GM10248 (cell line): ENCODE results near the gene LAMA2.

Experiments used
- CTCF ChIA-PET: fragments of 300-600 bp; sonication (Branson Sonifier 250); formaldehyde crosslinking; extraction: SDS; loops from one replicate; lab custom pipeline; 2021; ENCODE audit warnings: antibody characterized with exemption; lab: Yijun Ruan, JAX
- POLR2A ChIA-PET: fragments of 350-650 bp; sonication (Branson Sonifier 250); formaldehyde crosslinking; extraction: SDS; loops from one replicate; lab custom pipeline; 2020; ENCODE audit warnings: antibody characterized with exemption; lab: Yijun Ruan, JAX
- DNase-seq: peaks from one replicate; pipeline ENCODE4 v3.0.0; 2012; ENCODE audit errors: extremely low spot score
- CTCF ChIP-seq: IDR thresholded peaks from 2 replicates; pipeline ENCODE4 v1.5.1; 2012; ENCODE audit warnings: mild to moderate bottlenecking, low read depth; ENCODE audit errors: extremely low read depth, missing control alignments, control extremely low read depth

The LAMA2 gene

GRCh38 chr6:129287231-129288177 lies 404.6 kb downstream of the LAMA2 start:
- CTCF ChIA-PET: interaction anchor here (1.3 kb wide), 1 partner anchor 10 kb away, joined by 3 read pairs; no protein-coding TSS in a partner anchor
- POLR2A ChIA-PET: no interaction called here
- DNase-seq: no peak
- TF ChIP-seq CTCF: no peak

DNA sequence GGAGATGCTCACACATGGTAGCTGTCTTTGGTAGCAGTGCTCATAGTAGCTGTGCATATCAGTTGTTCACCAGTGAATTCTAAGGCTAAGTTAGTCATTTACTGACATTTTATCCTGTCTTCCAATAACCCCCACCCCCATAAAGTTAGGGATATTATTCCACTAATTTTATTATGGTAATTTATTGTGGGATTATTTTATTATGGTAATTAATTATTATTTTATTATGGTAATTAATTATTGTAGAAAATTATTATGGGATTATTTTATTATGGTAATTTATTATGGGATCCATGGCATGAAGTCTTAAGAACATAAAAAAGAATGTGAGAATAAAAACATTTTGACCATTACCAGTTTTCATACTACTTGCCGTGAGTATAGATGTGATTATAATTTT lies 406.5 kb downstream of the LAMA2 start:
- POLR2A ChIA-PET: no interaction called here
- CTCF ChIA-PET: interaction anchor here (0.8 to 1.0 kb wide), 2 partner anchors 22 to 37 kb away, joined by 3 read pairs; no protein-coding TSS in a partner anchor
- no peak for DNase-seq
- TF ChIP-seq CTCF: no peak

- no peak for DNase-seq
- ChIA-PET POLR2A (interaction anchor here (0.7 kb wide), 1 partner anchor 37 kb away, joined by 3 read pairs; no protein-coding TSS in a partner anchor), CTCF (no interaction called here)
- no peak for TF ChIP-seq CTCF
These were observed 409.9 kb downstream of the LAMA2 start for GRCh38 chr6:129292836-129293235.

DNA sequence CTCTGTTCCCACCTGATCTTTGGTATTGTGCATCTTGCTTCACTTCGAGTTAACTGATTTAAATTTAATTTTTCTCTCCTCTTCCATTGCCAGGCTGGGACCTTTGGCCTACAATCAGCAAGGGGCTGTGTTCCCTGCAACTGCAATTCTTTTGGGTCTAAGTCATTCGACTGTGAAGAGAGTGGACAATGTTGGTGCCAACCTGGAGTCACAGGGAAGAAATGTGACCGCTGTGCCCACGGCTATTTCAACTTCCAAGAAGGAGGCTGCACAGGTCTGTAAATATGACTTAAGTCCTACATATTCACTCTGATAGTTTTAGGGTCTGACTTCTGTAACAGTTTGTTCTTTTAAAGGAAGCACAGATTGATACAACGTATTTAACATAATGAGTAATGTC lies 414.7 kb downstream of the LAMA2 start:
- ChIA-PET CTCF (interaction anchor here (0.7 kb wide), 1 partner anchor 1461 kb away, joined by 3 read pairs; no protein-coding TSS in a partner anchor), POLR2A (no interaction called here)

DNA sequence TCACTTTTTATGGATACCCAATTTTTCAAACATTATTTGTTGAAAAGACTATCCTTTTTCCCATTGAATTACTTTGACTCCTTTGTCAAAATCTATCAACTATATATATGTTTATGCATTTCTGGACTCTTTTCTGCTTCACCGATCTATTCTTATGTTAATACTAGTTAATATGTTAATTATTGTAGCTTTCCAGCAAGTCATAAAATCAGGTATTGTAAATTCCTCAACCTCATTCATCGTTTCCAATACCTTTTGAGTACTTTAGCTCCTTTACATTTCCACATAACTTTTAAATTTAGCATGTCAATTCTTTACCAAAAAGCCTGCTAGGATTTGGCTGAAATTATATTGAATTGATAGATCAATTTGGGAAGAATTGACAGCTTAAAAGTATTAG lies 419.7 kb downstream of the LAMA2 start:
- no peak for DNase-seq
- POLR2A ChIA-PET: no interaction called here
- no peak for TF ChIP-seq CTCF
- CTCF ChIA-PET: interaction anchor here (0.8 to 1.5 kb wide), 3 partner anchors 9 to 12 kb away, joined by 3 to 4 read pairs (median 4); no protein-coding TSS in a partner anchor

More for the DNA sequence above, 414.7 kb downstream of the LAMA2 start:
- no peak for DNase-seq
- TF ChIP-seq CTCF: no peak

DNA sequence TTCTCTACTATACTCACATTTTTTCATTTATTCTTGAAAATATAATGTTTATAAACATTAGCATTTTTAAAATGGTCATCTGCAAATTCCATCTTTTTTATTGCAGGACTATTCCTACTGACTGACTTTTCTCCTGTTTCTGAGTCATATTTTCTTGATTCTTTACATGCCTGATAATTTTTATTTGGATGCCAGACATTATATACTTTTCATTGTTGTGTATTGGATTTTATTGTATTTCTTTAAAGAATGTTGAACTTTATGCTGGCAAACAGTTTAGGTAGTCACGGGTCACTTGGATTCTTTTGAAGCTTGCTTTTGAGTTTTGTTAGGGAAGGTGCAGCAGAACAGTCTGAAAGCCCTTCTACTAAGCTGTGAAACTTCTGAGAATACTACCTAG lies 423.9 kb downstream of the LAMA2 start:
- DNase-seq: no peak
- POLR2A ChIA-PET: no interaction called here
- TF ChIP-seq CTCF: no peak
- CTCF ChIA-PET: interaction anchor here (0.9 kb wide), 1 partner anchor 11 kb away, joined by 3 read pairs; no protein-coding TSS in a partner anchor
